ENCODE measurements around the gene USP47.
A peak's percentile ranks its signal among the peaks of the same experiment; 100 is the strongest.

USP47 gene

GRCh38 chr11:11982461-11982860 lies 140.7 kb downstream of the USP47 start:
- DNase-seq, result no peak

- no peak for DNase-seq
Measured at GRCh38 chr11:11982975-11983374, 141.2 kb downstream of the USP47 start.

- no peak for DNase-seq
Measured at GRCh38 chr11:11983427-11983826, 141.7 kb downstream of the USP47 start.

DNA sequence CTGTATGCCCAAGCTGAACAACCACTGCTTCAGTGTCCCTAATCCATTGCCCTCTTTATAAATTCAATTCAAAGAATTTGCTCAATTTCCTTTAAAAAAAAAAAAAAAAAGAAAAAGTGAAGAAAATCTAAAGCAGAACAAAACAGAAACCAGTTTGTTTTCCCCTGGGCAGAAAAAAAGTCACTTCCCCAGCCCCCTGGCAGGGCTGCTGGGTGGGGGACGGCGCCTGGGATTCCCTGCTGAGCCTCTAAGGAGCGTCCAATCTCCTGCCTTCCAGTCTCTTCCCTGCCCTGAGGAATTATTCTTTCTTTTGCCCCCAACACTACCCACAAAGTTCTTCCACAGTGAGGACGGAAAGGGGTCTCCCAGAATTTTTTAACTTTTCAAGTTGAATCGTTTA lies 142.8 kb downstream of the USP47 start:
- no peak for DNase-seq

DNA sequence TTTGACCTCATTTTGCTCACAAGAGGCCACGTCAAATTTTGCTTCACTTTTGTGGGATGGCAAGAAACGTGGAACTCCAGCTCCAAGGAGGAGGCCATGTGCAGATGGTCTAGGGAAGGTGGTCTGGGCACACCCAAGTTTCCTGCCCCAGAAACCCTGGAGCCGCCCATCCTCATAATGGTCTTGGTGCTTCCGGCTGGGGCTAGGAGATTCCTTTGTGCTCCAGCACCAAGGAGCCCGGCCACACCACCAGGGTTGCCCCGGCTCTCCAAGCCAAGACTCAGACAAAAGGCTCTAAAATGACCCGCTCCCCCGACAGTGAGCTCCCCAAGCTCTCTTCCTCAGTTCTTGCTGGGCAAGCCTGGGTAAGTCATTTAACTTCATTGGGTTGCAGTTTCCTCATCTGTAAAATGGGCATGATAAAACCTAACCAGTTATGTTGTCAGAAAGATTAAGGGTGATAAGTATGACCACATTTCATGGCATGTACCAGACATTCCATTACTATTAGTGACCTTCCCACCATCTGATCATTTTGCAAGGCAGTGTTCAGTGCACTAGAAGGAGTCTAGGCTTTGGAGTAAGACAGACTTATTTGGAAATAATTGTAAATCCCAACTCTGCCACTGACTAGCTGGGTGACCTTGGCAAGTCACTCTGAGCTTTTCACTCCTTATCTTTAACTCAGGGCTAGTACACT lies 143.4 kb downstream of the USP47 start:
- no peak for DNase-seq

- DNase-seq, result no peak
Measured at GRCh38 chr11:11985954-11986949, 144.5 kb downstream of the USP47 start.

GRCh38 chr11:11987503-11988022 lies 145.8 kb downstream of the USP47 start:
- DNase-seq, result no peak

DNA sequence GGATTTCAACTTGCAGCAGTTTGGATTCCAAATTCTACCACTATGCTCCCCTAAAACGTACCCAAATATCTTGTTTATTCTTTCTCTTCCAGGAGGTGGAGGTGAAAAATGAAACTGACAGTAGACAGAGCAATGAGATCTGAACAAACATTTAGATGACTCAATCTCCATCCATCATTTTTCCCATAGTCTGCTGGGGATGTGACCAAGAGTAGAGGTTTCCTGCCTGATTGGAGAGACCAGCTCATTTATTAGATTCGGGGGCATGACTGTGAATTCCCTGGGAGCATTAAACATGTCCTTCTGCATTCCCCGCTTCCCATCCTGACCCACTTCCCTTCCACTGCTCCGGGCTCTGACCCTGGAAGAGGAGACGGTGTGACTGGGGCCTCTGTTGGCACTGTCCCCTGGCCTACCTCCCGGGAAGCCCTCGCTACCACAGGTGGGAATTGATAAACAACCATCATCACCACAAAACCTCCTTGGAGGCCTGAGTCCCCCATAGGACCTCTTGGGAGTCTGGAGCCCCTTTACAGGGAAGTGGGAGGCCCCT lies 146.4 kb downstream of the USP47 start:
- no peak for DNase-seq

GRCh38 chr11:11988681-11989261 lies 147.0 kb downstream of the USP47 start:
- no peak for DNase-seq

GRCh38 chr11:11989774-11990744 lies 148.3 kb downstream of the USP47 start:
- DNase-seq, result no peak

DNA sequence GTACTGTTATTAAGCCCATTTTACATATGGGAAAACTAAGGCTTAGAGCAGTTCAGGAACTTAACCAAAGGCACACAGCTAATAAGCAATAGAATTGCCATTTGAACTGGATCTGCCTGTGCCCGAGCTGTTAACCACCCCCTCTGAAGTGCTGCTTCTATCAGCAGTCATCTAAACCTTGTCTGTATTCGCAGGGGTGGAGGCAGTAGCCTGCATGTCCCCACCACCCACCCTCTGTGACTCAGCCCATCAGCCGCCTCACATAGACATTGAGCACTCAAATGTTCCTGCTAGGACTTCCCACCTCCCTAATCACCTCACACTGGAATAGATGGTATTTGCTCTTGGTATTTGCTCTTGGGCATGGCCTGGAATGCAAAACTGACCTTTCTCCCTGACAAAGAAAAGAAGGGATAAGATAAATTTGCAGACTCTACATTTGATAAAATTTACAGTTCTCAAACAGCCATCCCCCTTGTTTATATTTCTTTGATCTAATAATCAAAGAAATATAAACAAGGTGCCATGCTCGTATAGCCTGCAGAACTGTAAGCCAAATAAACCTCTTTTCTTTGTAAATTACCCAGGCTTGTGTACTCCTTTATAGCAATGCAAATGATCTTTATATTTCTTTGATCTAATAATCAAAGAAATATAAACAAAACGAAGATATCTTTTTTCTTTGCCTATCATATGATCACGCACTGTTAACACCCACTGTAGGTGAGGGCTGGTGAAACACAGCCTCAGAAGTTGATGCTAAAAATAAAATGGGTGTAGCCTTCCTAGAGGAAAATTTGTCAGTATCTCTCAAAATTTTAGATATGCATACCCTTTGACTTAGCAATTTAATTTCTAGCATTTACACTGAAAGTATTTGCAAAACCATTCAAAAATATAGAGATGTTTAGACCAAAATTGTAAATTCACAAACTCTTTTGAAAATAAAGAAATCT lies 150.8 kb downstream of the USP47 start:
- no peak for DNase-seq

- DNase-seq, result peak; percentile 29 to 46
Measured at GRCh38 chr11:11993839-11994238, 152.1 kb downstream of the USP47 start.

- no peak for DNase-seq
Measured at GRCh38 chr11:11995601-11996000, 153.8 kb downstream of the USP47 start.

DNA sequence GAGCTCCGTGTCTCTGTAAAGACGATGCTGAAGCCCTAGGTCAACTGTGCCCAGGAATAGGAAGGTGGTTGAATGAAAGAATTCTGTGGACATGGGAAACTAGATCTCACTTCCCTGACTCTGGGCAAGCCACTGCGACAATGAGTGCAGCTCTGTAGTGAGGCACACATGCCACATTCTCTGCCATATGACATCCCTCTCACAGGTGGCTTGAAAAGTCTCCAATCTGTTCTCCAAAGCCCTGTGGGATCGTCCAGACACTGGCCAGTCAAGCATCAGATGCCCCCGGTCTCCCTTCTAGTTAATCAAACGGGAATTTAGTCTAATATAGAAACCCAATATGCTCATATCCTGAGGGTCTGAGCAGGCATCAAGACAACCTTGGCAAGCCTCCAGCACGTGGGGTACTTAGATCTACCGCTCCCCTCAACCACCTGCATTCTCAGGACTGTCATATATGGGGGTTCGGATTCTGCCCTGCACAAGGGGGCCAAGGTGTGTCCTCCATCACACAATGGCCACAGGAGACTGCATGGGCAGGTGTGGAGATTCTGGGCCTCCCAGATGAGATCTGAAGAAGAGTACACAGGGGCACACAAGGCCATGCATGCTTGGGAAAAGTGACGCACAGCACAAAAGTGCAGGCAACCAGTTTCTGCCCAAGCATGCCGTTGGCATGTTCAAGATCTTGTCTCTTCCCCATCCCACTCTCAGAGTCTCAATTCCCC lies 154.7 kb downstream of the USP47 start:
- peak in 1 of 2 experiments; percentile 68 for DNase-seq

- no peak for DNase-seq
Measured at GRCh38 chr11:11997049-11997322, 155.2 kb downstream of the USP47 start.

DNA sequence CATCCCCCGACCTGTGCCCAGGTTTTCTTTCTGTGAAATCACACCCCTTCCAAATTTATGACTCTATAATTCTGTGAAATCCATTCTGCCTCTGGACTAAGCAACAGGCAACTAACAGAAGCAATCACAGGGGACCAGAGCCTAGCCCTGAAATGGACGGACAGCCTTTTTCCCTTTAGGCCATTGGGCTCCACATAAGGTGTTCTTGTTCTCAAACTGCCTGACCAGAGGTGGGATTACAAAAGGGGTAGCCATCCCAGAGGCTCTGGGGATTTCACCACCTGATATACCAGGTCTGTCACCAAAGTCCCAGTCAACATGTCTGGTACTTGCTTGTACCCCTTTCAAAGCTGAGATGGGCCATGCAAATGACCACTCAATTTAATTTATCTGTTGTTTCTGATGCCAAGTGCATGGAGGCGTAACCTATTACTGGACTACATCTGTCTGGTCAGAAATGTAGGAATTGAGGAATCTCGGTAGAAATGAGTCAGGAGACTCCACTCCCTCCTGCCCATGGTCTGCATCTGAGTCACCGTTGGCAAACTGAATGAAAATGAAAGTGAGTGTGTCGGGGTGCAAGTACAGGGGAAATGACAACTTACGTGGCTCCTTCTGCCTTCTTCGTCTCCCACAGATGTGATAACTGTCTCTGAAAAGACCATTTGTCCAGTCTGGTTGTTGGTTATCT lies 156.5 kb downstream of the USP47 start:
- DNase-seq, result no peak

GRCh38 chr11:12001186-12001585 lies 159.4 kb downstream of the USP47 start:
- no peak for DNase-seq

GRCh38 chr11:12003336-12003735 lies 161.6 kb downstream of the USP47 start:
- no peak for DNase-seq

DNA sequence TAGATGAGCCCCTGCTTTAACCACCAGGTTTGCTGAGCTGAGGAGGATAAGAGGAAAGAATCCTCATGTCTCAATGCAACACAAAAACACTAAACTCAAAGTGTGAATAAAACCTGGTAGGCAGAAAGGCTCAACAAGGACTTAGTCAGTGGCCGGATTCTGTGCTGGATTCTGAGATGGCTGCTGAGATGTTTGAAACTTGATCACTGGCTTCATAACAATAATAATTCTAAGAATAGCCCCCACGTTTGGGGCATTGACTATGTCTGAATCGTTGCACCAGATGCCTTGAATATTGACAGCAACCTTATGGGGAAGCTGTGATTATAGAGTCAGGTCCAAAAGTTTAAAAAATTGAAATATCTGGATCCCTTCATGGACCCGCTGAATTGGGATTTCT lies 162.0 kb downstream of the USP47 start:
- DNase-seq, result no peak

GRCh38 chr11:12005061-12005460 lies 163.3 kb downstream of the USP47 start:
- no peak for DNase-seq
